Hepatocyte (in vitro differentiated cells): Measurements from ENCODE around the gene DGKQ. TPM values are rescaled to one million over a fixed set of nuclear protein-coding genes. Genes with fewer than 3 reads are reported as not detected.

ENCODE experiments used
- DNase-seq: peaks from one replicate; pipeline ENCODE4 v3.0.0-alpha.2; 2016; ENCODE audit warnings: low spot score
- H2AFZ ChIP-seq: fragments of 200-600 bp; sonication (generic); 2 replicates; pipeline ENCODE4 v1.6.0; 2016; ENCODE audit warnings: antibody characterized with exemption, mild to moderate bottlenecking
- H3K27ac ChIP-seq: fragments of 200-600 bp; sonication (generic); 2 replicates; pipeline ENCODE4 v1.5.1; 2016; ENCODE audit warnings: mild to moderate bottlenecking
- H3K27me3 ChIP-seq: fragments of 200-600 bp; sonication (generic); 2 replicates; pipeline ENCODE4 v1.6.1; 2016
- H3K36me3 ChIP-seq: fragments of 200-600 bp; sonication (generic); replicated peaks from 2 replicates; pipeline ENCODE4 v1.5.1; 2016; ENCODE audit warnings: low read depth; ENCODE audit not compliant: insufficient read depth
- H3K4me1 ChIP-seq: fragments of 200-600 bp; sonication (generic); 2 replicates; pipeline ENCODE4 v1.5.1; 2016; ENCODE audit warnings: mild to moderate bottlenecking, moderate library complexity; ENCODE audit not compliant: insufficient read depth
- H3K4me2 ChIP-seq: fragments of 200-600 bp; sonication (generic); 2 replicates; pipeline ENCODE4 v1.6.0; 2016
- H3K4me3 ChIP-seq: fragments of 200-600 bp; sonication (generic); 2 replicates; pipeline ENCODE4 v1.5.1; 2016; ENCODE audit warnings: mild to moderate bottlenecking
- H3K79me2 ChIP-seq: fragments of 200-600 bp; sonication (generic); 2 replicates; pipeline ENCODE4 v1.6.0; 2017; ENCODE audit warnings: mild to moderate bottlenecking
- H3K9me2 ChIP-seq: fragments of 200-600 bp; sonication (generic); replicated peaks from 2 replicates; pipeline ENCODE4 v1.6.0; 2017; ENCODE audit warnings: mild to moderate bottlenecking; ENCODE audit not compliant: insufficient read depth
- H3K9me3 ChIP-seq: fragments of 200-600 bp; sonication (generic); 2 replicates; pipeline ENCODE4 v1.5.1; 2016; ENCODE audit warnings: low read depth, mild to moderate bottlenecking
- H4K20me1 ChIP-seq: fragments of 200-600 bp; sonication (generic); 2 replicates; pipeline ENCODE4 v1.6.0; 2016; ENCODE audit warnings: mild to moderate bottlenecking; ENCODE audit not compliant: insufficient read depth, poor library complexity, severe bottlenecking
- CTCF ChIP-seq: fragments of 200-600 bp; sonication (generic); IDR thresholded peaks from 2 replicates; pipeline ENCODE4 v1.5.1; 2016; ENCODE audit warnings: antibody characterized with exemption, mild to moderate bottlenecking; ENCODE audit not compliant: poor library complexity
- EZH2 ChIP-seq: fragments of 200-600 bp; sonication (generic); IDR thresholded peaks from 2 replicates; pipeline ENCODE4 v1.6.1; 2016; ENCODE audit warnings: antibody characterized with exemption, mild to moderate bottlenecking, borderline replicate concordance
- EZH2phosphoT487 ChIP-seq: fragments of 200-600 bp; sonication (generic); IDR thresholded peaks from one replicate; pipeline ENCODE4 v1.6.1; 2018; ENCODE audit warnings: antibody characterized with exemption, mild to moderate bottlenecking, low read depth, moderate library complexity; ENCODE audit not compliant: unreplicated experiment, severe bottlenecking
- WGBS: methylation state at CpG from one replicate; pipeline ENCODE4 v1.1.6; 2016; ENCODE audit warnings: low lambda C conversion rate; ENCODE audit errors: missing lambda C conversion rate; 5-methylcytosine and 5-hydroxymethylcytosine counted together
- polyA plus RNA-seq: library from polyadenylated mRNA; unstranded; fragments of >200 nt; fragmentation: Nextera tagmentation; extraction: Ambion mirVana; gene quantifications from 2 replicates; pipeline ENCODE4 v1.2.1, GENCODE V29; 2016
- total RNA-seq: library from RNA; depleted of rRNA; stranded (reverse); fragments of >200 nt; gene quantifications from 2 replicates; pipeline ENCODE4 v1.2.3, GENCODE V29; 2014

The DGKQ gene
- total and polyA plus RNA-seq, 2 experiments from 2014 or later, result 17.4 to 20.7 TPM

- H3K4me2 ChIP-seq, result no peak overlapping the region
- no peak overlapping the region for H3K27ac ChIP-seq
- no peak overlapping the region for H3K4me3 ChIP-seq
- H3K9me3 ChIP-seq, result no peaks in the 10 kb centered on the region
- H3K4me1 ChIP-seq, result no peaks in the 10 kb centered on the region
- TF ChIP-seq EZH2phosphoT487, result no peak
- no peak for TF ChIP-seq CTCF
- no peak for TF ChIP-seq EZH2
- no peak overlapping the region for H2AFZ ChIP-seq
- no peaks in the 10 kb centered on the region for H3K9me2 ChIP-seq
- H3K36me3 ChIP-seq, result no peaks in the 10 kb centered on the region
- no peak for DNase-seq
- H4K20me1 ChIP-seq, result peaks cover 68% of the 10 kb centered on the region
- no peaks in the 10 kb centered on the region for H3K27me3 ChIP-seq
- WGBS, result 97% methylated on average over 2 of the region's 2 CpGs
- peaks cover 87% of the 10 kb centered on the region for H3K79me2 ChIP-seq
Measured at GRCh38 chr4:917992-918391, 55.4 kb downstream of the DGKQ start.

GRCh38 chr4:917466-917865, 55.9 kb downstream of the DGKQ start:
- H3K79me2 ChIP-seq, result peaks cover 83% of the 10 kb centered on the region
- H3K9me3 ChIP-seq, result no peaks in the 10 kb centered on the region
- H3K36me3 ChIP-seq, result no peaks in the 10 kb centered on the region
- H2AFZ ChIP-seq, result no peak overlapping the region
- H3K4me3 ChIP-seq, result no peak overlapping the region
- 97% methylated on average over 7 of the region's 7 CpGs for WGBS
- no peak for DNase-seq
- no peaks in the 10 kb centered on the region for H3K27me3 ChIP-seq
- peaks cover 67% of the 10 kb centered on the region for H4K20me1 ChIP-seq
- H3K4me2 ChIP-seq, result no peak overlapping the region
- no peak overlapping the region for H3K27ac ChIP-seq
- TF ChIP-seq CTCF (no peak), EZH2 (no peak), EZH2phosphoT487 (no peak)
- H3K4me1 ChIP-seq, result no peaks in the 10 kb centered on the region
- H3K9me2 ChIP-seq, result no peaks in the 10 kb centered on the region

GRCh38 chr4:915595-915994, 57.8 kb downstream of the DGKQ start:
- peaks cover 66% of the 10 kb centered on the region for H3K79me2 ChIP-seq
- H3K27me3 ChIP-seq, result no peaks in the 10 kb centered on the region
- no peaks in the 10 kb centered on the region for H3K9me3 ChIP-seq
- H2AFZ ChIP-seq, result no peak overlapping the region
- H3K9me2 ChIP-seq, result no peaks in the 10 kb centered on the region
- no peak overlapping the region for H3K4me3 ChIP-seq
- no peaks in the 10 kb centered on the region for H3K4me1 ChIP-seq
- no peak for DNase-seq
- H3K36me3 ChIP-seq, result no peaks in the 10 kb centered on the region
- no peak overlapping the region for H3K27ac ChIP-seq
- H3K4me2 ChIP-seq, result no peak overlapping the region
- 72% methylated on average over 8 of the region's 8 CpGs for WGBS
- peaks cover 53% of the 10 kb centered on the region for H4K20me1 ChIP-seq
- TF ChIP-seq EZH2phosphoT487, result no peak
- TF ChIP-seq CTCF, result no peak
- no peak for TF ChIP-seq EZH2

- Histone ChIP-seq H3K9me3 (no peaks in the 10 kb centered on the region), H3K36me3 (no peaks in the 10 kb centered on the region), H3K4me2 (no peak overlapping the region), H3K27me3 (no peaks in the 10 kb centered on the region), H3K4me3 (no peak overlapping the region), H3K27ac (no peak overlapping the region), H2AFZ (no peak overlapping the region), H3K9me2 (no peaks in the 10 kb centered on the region), H3K4me1 (no peaks in the 10 kb centered on the region), H3K79me2 (peaks cover 61% of the 10 kb centered on the region), H4K20me1 (peaks cover 49% of the 10 kb centered on the region)
- no peak for TF ChIP-seq EZH2
- no peak for TF ChIP-seq CTCF
- no peak for TF ChIP-seq EZH2phosphoT487
- no peak for DNase-seq
- WGBS, result 82% methylated on average over 8 of the region's 20 CpGs
Measured at GRCh38 chr4:915041-915474, 58.3 kb downstream of the DGKQ start.
